Lung (tissue), 12 donors: ENCODE results near the gene TFCP2L1. TPM values are rescaled to one million over a fixed set of nuclear protein-coding genes. Genes with fewer than 3 reads are reported as not detected.
A peak's percentile ranks its signal among the peaks of the same experiment; 100 is the strongest.

ENCODE experiments used
- ATAC-seq: fragments of 200-7000 bp; cut with Tn5 transposase; one replicate; pipeline ENCODE4 v1.9.1; 2020; ENCODE audit warnings: moderate number of reproducible peaks; ENCODE audit not compliant: insufficient read depth, low FRiP score
- DNase-seq, 3 donors: peaks; one replicate each; pipeline ENCODE4 v3.0.0-alpha.2; 2013 to 2017
- H3K27ac ChIP-seq, 2 donors: one replicate each; pipeline ENCODE4 v1.5.1; 2013; ENCODE audit warnings: mild to moderate bottlenecking in 2 of 2, moderate library complexity in 2 of 2, control low read depth in 1 of 2, inconsistent platforms in 1 of 2, low read depth in 1 of 2, low read length in 1 of 2
- H3K27me3 ChIP-seq, 3 donors: one replicate each; pipeline ENCODE4 v1.5.1; 2013; ENCODE audit warnings: low read length in 2 of 3; ENCODE audit not compliant: control insufficient read depth in 3 of 3, insufficient read depth in 3 of 3
- H3K36me3 ChIP-seq, 4 donors: one replicate each; pipeline ENCODE4 v1.5.1; 2013; ENCODE audit warnings: low read length in 4 of 4, mild to moderate bottlenecking in 1 of 4, moderate library complexity in 1 of 4; ENCODE audit not compliant: control insufficient read depth in 4 of 4, insufficient read depth in 4 of 4
- H3K4me1 ChIP-seq, 5 donors: one replicate each; pipeline ENCODE4 v1.5.1; 2013; ENCODE audit warnings: low read length in 5 of 5, mild to moderate bottlenecking in 2 of 5, moderate library complexity in 1 of 5; ENCODE audit not compliant: control insufficient read depth in 5 of 5, insufficient read depth in 5 of 5
- H3K4me3 ChIP-seq: one replicate; pipeline ENCODE4 v1.5.1; 2013; ENCODE audit warnings: mild to moderate bottlenecking, control low read depth, moderate library complexity
- H3K9ac ChIP-seq, 2 donors: one replicate each; pipeline ENCODE4 v1.5.1; 2013; ENCODE audit warnings: low read length in 2 of 2, control low read depth in 1 of 2; ENCODE audit not compliant: insufficient read depth in 1 of 2
- H3K9me3 ChIP-seq, 4 donors: one replicate each; pipeline ENCODE4 v1.5.1; 2013; ENCODE audit warnings: low read length in 3 of 4, mild to moderate bottlenecking in 1 of 4, moderate library complexity in 1 of 4; ENCODE audit not compliant: control insufficient read depth in 4 of 4, insufficient read depth in 3 of 4
- CTCF ChIP-seq: IDR thresholded peaks from 2 replicates; pipeline ENCODE4 v1.5.1; 2012; ENCODE audit warnings: mild to moderate bottlenecking; ENCODE audit errors: control extremely low read depth, extremely low read depth
- WGBS, 2 donors: extraction: QIAGEN DNeasy Blood & Tissue Kit; methylation state at CpG; one replicate each; pipeline ENCODE4 v1.1.7; 2013; 5-methylcytosine and 5-hydroxymethylcytosine counted together
- polyA plus RNA-seq, 2 donors: library from polyadenylated mRNA; stranded (reverse); fragments of 200-250 nt; gene quantifications; one replicate each; pipeline ENCODE4 v1.2.1, GENCODE V29; 2013
- total RNA-seq, 2 donors: library from RNA; depleted of rRNA in 1 of 2; stranded (reverse); fragments of >200 nt in 1 of 2; gene quantifications; one replicate each; pipeline ENCODE4 v1.2.1, GENCODE V29; 2014 to 2021
- donor health status: control.
- donor health status: control.
- donor health status: Bipolar disorder and iron deficiency.
- donor health status: healthy.
- donor health status: DM: yes; HTN: yes; CAD: no.

The TFCP2L1 gene
- total and polyA plus RNA-seq, 4 donors: 2.8 to 36.1 (median 6.7) TPM

GRCh38 chr2:121167411-121167810 is 117.6 kb downstream of the TFCP2L1 start:
- H3K9ac ChIP-seq: no peak overlapping the region
- WGBS, 2 donors: 57 to 68% methylated on average over 4 of the region's 4 CpGs
- H3K27ac ChIP-seq: no peak overlapping the region
- DNase-seq: peak; percentile 27 to 61 (median 60)
- H3K4me3 ChIP-seq: no peak overlapping the region
- ATAC-seq: no peak
- TF ChIP-seq CTCF: no peak
- no peaks in the 10 kb centered on the region for H3K27me3 ChIP-seq
- peaks cover 0 to 6% (median 0%) of the 10 kb centered on the region in 4 donors for H3K9me3 ChIP-seq
- H3K4me1 ChIP-seq: no peaks in the 10 kb centered on the region
- H3K36me3 ChIP-seq: no peaks in the 10 kb centered on the region

Other genes starting within 250 kb of the TFCP2L1 start
- not detected for gene RNU4ATAC, start 245.7 kb upstream of the TFCP2L1 start, total RNA-seq
- gene RNU4ATAC, start 245.7 kb upstream of the TFCP2L1 start, polyA plus RNA-seq: not detected